ENCODE results near the gene RYR1.

DNA sequence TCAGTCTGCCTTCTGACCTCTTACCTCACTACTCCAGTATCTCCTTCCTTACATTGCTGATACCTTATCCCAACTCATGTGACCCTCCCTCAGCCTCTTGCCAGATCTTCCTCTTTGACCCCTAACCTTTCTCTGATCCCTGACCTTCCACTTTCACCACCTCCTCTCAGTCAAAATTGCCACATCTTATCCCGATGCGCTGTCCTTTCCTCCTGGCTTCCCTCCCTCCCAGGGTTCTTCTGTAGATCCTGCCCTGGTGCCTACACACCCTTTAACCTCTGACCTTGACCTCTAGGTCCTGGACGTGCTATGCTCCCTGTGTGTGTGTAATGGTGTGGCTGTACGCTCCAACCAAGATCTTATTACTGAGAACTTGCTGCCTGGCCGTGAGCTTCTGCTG, 23.7 kb downstream of the RYR1 start:
- TF ChIP-seq, protein P1, sequence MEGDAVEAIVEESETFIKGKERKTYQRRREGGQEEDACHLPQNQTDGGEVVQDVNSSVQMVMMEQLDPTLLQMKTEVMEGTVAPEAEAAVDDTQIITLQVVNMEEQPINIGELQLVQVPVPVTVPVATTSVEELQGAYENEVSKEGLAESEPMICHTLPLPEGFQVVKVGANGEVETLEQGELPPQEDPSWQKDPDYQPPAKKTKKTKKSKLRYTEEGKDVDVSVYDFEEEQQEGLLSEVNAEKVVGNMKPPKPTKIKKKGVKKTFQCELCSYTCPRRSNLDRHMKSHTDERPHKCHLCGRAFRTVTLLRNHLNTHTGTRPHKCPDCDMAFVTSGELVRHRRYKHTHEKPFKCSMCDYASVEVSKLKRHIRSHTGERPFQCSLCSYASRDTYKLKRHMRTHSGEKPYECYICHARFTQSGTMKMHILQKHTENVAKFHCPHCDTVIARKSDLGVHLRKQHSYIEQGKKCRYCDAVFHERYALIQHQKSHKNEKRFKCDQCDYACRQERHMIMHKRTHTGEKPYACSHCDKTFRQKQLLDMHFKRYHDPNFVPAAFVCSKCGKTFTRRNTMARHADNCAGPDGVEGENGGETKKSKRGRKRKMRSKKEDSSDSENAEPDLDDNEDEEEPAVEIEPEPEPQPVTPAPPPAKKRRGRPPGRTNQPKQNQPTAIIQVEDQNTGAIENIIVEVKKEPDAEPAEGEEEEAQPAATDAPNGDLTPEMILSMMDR (conservative IDR thresholded peaks at IDR 0.05), result no peak
- TF ChIP-seq ZFX (IDR thresholded peaks at IDR 0.05), result no peak

Measured in C4-2B (cell line).